HuH-7.5 (cell line): ENCODE data around the gene POU2AF1.

ENCODE experiments used
- DNase-seq: peaks from one replicate; pipeline ENCODE4 v3.0.0; 2011; ENCODE audit warnings: low spot score

Gene POU2AF1

GRCh38 chr11:111386611-111387150 is 7.6 kb upstream of the POU2AF1 start:
- DNase-seq = no peak

DNA sequence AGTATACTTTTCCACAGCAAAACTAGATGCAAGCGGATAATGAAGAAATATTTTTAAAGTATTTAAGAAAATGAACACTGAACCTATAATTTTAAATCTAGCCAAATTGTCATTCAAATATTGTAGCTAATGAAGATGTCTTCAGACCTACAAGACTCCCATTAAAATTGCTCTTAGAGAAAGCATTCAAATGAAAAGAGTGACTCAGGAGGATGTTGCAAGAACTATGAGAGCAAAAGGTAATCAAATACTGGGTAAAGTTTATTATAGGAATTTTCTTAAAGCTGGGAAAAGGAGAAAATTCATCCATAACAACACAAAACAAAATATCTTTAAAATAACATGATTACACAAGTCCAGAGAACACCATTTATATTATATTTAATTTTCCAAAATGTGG is 5.4 kb upstream of the POU2AF1 start:
- DNase-seq = no peak

DNA sequence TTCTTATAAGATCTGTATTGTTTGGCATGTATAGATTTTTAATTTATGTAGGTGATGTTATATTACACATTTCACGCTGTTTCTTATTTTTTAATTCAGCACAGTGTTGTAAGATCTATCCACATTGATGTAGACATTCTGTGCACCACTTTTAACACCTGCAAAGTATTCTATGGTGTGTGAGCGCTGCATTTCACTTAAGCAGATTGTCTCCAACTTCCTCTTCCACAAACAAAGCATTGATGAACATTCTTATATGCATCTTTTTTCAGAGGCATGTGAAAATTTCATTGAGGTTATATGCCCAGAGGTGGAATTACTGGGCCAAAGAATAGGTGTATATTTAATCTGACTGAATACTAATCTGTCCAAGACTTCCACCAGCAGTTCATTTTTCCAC is 3.4 kb upstream of the POU2AF1 start:
- no peak for DNase-seq

GRCh38 chr11:111379602-111380136 is 594 bp upstream of the POU2AF1 start:
- no peak for DNase-seq

DNA sequence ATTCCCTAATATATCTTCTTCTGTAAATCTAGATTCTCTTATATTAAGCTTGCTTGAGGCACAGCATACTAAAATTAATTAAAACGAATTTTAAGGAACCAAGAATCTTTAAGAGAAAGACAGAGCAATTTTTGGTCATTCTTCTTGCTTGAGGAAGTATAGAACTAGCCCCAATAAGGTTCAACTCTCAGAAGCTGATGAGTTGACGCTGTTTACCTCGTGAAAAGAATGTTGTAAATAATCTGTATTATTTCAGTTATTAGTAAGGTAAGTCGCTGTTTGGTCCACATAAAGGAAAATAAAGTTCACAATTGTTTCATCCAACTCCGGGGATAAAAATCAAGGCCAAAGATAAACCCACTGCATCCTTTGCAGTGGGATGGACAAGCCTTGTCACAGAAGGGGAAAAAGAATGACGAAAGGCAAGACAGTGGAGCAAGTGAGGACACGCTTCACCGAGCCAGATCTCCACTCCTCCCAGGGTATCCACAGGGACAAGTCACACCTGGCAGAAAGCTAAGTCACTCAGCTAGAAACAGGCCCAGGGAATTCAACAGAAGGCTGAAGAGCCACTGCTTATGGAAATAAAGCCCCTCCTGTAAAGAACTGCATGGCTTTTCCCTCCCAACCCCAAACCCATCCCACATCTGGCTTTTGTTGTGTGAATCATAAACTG is 752 bp downstream of the POU2AF1 start:
- DNase-seq = no peak

DNA sequence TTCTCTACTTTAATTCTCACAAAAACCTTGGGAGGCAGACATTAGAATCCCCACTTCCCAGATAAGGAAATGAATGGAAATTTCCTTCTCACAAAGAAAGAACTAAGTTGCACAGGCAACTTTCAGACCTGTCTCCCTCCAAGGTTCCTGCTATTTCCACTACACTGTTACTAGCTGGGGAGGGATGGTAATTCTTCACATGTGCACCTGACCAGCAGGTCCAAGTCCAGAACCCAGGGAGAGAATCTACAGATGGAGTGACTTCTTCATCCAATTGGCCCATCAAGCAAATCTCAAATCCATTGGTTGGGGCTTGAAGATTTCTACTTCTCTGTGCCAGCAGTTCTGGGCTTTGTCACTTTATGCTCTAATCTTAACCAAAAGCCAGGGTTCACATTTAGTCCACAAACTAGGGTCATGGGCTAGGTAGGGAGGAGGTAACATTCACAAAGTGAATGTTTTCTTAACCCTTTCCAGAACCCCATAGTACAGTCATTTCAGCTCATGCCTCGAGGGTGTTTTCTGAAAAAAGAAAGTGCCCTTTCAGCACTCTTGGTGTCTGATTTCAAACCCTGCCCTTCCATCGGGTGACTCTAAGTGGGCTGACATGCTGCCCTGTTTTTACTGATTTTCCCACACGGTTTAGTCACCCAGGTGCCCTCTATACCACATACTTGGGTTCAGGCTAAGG is 2.7 kb downstream of the POU2AF1 start:
- DNase-seq = no peak

GRCh38 chr11:111373590-111373989 is 5.5 kb downstream of the POU2AF1 start:
- no peak for DNase-seq

- no peak for DNase-seq
Measured at GRCh38 chr11:111372538-111372937, 6.5 kb downstream of the POU2AF1 start.

DNA sequence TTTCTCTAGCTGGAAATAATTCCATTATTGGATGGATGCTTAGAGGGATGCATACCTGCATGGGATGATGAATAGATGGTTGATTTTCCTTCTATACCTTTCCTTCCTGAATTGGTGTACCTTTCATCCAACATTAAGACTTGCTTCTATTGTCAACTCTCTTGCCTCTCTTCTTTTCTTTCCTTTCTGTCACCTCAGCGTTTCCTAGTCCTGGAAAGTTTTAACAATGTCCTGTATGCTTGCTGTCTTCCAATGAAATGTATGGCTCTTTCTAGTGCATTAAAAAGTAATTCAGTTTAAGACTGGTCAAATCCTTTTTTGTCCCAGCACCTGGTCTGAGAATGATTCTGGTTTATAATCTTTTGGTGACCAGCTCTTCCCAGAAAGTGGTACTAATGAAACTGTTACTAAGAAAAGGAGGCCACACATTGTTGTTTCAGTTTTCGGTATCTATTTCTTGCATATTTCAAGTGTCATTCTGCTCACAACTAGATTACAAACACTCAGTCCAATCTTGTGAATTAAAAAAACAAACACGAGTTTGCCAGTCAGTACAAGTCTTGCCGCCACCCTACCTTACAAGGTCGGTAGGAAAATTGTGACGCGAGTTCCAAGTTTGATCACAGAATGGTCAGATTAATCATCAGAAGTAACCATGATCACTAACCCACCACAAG is 8.0 kb downstream of the POU2AF1 start:
- DNase-seq = no peak

- no peak for DNase-seq
Measured at GRCh38 chr11:111370270-111370901, 8.7 kb downstream of the POU2AF1 start.

- DNase-seq = no peak
Measured at GRCh38 chr11:111368285-111368560, 10.9 kb downstream of the POU2AF1 start.

DNA sequence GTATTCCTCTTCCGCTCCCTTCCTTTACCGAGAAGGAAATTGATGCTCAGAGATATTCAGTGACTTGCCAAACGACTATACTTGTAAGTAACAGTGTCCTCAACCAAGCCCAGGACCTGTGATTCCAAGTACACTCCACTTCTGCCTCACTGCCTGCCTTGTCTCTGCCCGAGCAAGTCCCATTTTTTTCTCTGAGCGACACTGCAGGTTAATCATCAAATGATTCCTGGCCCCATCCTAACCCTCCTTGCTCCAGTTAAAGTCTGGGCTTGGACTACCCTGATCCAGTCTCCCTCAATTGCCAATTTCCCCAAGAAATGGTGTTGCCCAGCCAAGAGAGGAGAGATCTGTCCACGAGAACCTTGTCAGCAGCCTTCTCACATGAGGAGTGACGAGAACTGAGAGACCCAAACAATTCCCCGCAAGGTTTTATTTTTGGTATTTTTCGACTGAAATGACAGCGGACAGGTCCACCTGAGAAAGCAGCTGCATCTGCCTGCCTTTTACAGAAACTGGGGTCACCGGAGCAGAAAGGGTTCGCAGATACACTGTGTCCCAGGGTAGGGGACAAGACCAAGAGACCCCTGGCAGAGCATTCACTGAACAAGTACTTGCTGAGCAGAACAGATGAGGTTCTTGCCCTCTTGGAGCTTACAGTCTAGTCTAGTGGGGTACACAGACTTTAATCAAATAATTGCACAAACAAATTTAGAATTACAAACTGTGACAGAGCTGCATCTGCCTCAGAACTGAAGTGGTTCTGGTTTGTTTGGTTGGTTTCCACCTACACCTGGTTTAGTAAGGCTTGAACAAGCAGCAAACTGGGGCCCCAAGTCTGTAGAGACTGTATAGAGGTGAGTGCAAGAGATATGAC is 11.4 kb downstream of the POU2AF1 start:
- DNase-seq = no peak

DNA sequence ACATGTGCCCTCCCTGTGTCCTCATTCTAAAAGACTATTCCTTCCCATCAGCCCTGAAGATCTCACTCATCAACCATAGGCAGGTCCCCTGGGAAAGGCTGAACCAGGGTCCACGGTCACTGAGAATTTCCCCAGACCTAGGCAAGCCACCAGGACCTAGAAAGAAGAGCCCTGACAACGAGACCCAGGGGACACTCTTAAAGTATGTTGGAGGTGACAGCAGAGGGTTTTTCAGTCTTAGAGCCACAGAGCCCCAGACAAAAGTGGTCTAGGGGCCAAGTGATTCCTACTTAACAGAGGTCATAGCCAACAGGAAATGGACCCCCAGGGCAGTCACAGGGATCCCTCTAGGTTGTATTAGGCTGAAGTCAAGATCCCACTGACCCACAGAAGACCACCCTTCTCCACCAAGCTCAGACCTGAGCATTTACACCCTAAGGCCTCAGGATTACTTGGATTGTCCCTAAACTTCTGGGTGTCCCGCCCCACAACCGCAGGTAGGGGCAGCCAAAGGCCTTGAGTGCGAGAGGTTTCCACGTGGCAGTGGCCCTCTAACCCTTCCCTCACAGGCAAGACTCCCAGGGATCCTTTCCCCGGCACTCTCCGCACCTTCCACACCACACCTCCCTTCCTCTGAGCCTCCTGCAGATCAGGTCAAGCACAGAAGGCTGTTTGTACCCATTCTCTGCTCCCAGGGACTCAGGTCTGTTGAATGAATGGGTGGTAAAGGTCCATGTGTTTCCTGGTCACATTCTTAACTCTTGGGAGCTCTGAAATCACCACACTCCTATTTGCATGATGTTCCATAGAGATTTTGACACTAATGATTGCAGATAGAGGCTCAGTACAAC is 12.3 kb downstream of the POU2AF1 start:
- DNase-seq = no peak

DNA sequence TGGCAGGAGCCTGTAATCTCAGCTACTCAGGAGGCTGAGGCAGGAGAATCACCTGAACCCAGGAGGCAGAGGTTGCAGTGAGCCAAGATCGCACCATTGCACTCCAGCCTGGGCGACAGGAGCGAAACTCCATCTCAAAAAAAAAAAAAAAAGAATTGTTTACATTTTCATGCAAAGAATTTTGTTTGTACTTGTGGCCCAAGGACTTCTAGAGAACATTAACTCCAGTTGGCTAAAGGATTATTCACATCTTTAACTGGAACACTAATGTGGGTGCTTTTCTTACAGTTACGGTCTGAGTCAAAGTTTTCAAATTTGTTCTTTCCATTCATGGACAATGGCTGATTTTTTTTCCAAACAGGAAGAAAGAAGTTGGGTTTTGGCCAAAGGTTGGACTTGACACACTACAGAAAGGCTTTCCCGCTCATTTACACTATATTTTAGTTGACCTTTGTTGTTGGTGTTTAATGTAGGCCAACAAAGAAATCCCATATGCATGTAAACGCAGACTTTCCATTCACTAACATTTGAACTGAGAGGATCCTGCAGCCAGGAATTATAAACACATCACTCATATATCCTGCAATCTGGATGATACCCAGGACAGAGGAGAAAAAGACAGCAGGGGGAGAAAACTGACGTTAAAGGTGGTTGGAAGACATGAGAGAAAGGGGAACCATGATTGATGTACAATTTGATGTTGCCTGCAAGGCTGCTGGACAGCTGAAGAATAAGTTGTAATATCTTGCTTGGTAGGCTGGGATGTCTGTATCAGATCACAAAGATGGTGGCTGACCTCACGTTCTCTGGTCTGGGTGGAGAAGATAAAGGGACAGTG is 13.1 kb downstream of the POU2AF1 start:
- no peak for DNase-seq

- DNase-seq = no peak
Measured at GRCh38 chr11:111364503-111364902, 14.6 kb downstream of the POU2AF1 start.

- no peak for DNase-seq
Measured at GRCh38 chr11:111363985-111364384, 15.1 kb downstream of the POU2AF1 start.

GRCh38 chr11:111362887-111363411 is 16.1 kb downstream of the POU2AF1 start:
- no peak for DNase-seq

DNA sequence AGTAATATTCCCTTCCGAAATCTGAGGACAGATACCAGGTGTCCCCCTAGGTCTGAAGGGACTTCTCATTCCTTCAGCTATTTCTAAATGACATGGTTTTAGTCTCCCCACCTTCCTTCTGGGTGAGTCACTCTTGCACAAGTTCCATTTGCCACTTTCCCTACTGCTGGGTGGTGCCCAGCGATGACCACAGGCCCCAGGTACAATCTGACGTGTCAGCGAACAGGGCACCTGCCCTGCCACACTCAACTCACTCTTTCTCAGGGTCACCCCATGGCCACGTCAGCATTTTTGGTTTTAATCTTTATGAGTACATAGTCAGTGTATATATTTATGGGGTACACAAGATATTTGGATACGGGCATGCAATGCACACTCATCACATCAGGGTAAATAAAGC is 17.2 kb downstream of the POU2AF1 start:
- DNase-seq = no peak

DNA sequence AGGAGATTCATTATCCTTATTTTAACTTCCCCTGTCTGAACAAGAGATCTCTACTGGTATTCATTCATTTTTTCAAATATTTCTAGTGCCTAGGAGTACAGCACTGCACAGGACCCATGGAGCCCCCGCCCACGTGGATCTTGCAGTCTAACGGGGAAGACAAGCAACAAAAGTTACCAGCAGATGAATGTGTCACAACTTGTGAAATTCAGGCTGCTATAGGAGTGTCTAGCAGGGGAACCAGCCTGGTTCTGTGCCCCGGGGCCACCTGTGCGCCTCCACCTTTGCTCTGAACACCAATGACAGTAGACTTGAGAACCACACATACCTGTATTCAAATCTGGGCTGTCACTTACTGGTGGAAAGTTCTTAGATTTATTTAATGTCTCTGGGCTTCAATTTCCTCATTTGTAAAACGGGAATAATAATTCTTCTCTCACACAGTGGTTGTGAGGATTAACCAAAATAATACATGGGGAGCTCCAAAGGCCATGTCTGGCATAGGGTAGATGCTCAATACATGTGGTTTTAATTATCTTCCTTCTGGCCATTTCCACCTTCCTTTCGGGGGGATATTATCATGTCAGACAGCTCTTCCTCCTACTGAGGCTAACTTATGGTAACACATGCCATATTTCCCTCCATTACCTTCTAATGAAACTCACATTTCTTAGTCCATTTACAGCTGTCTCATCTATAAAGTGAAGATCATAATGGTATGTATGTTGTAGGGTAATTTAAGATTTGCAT is 17.8 kb downstream of the POU2AF1 start:
- DNase-seq = no peak
